Thyroid gland (tissue), 4 donors: ENCODE results near the gene TMEM258.

Experiments used
- POLR2A ChIP-seq, 2 donors: fragments of 450-650 bp; IDR thresholded peaks; one replicate each; pipeline ENCODE4 v1.6.1; 2017; ENCODE audit warnings: antibody characterized with exemption in 2 of 2, mild to moderate bottlenecking in 2 of 2, moderate library complexity in 1 of 2
- TF ChIP-seq, protein P1 (sequence below), 6 experiments: fragments of 200-600 bp in 3 of 6; fragments of 450-650 bp in 3 of 6; sonication (generic) in 3 of 6; IDR thresholded peaks; one replicate each; pipeline ENCODE4 v1.5.1; 2016 to 2019; ENCODE audit warnings: antibody characterized with exemption in 6 of 6, mild to moderate bottlenecking in 2 of 6, inconsistent platforms in 1 of 6, moderate library complexity in 1 of 6

DNA sequence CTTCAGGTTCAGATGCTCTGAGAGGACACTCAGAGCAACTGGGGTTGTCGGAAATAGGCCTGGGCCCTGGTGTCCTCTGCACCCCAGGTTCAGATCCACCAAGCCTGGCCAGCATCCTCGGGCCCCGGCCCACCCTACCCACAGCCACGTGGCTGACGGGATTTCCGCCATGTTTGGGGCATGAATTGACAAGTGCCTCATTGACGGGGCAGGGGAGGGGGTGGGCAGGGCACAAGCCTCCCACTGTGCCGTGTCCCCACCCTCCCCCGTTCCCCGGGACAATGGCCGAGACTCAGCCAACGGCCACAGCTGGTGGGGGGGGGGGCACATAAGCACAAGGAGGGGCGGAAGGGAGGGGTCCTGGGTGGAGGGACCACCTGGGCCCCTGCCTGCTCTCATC lies 31.5 kb downstream of the TMEM258 start:
- TF ChIP-seq, protein P1, sequence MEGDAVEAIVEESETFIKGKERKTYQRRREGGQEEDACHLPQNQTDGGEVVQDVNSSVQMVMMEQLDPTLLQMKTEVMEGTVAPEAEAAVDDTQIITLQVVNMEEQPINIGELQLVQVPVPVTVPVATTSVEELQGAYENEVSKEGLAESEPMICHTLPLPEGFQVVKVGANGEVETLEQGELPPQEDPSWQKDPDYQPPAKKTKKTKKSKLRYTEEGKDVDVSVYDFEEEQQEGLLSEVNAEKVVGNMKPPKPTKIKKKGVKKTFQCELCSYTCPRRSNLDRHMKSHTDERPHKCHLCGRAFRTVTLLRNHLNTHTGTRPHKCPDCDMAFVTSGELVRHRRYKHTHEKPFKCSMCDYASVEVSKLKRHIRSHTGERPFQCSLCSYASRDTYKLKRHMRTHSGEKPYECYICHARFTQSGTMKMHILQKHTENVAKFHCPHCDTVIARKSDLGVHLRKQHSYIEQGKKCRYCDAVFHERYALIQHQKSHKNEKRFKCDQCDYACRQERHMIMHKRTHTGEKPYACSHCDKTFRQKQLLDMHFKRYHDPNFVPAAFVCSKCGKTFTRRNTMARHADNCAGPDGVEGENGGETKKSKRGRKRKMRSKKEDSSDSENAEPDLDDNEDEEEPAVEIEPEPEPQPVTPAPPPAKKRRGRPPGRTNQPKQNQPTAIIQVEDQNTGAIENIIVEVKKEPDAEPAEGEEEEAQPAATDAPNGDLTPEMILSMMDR (IDR thresholded peaks at IDR 0.05) = no peak
- no peak for TF ChIP-seq POLR2A (IDR thresholded peaks at IDR 0.05)
